IPS-NIHi7 (cell line): Measurements from ENCODE around the gene OR52D1.

Source experiments
- DNase-seq: peaks from one replicate; pipeline ENCODE4 v3.0.0; 2012; ENCODE audit warnings: mixed read lengths; ENCODE audit errors: extremely low spot score

Gene OR52D1

GRCh38 chr11:5509803-5510202 is 21.3 kb downstream of the OR52D1 start, which contains the start of gene UBQLN3:
UBQLN3 (minus strand) TSS chr11:5509957; CDS start chr11:5509558, 399 bp downstream.
- DNase-seq, result no peak

DNA sequence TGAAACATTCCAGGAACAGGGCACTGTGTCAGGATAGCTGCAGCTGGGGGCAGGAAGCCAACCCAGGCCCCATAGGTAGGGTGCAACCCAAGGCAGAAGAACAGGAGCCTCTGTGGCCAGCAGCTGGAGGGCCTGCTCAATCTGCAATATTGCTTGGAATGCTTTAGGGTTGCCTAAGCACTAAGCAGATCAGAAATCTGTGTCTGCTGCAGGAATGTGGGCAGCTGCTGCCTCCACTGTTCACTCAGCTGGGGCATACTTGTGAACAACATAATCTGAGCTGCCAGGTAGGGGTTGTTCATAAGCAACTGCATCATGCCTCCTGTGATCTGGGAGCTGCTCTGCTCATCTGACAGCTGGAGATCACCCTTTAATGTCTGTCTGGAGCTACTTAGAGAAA is 26.4 kb downstream of the OR52D1 start:
- DNase-seq, result no peak

- DNase-seq, result no peak
Observed at GRCh38 chr11:5516599-5516998, 28.1 kb downstream of the OR52D1 start, which contains the start of gene UBQLNL. UBQLNL (minus strand) TSS chr11:5516699; CDS start chr11:5516441, 258 bp downstream.

DNA sequence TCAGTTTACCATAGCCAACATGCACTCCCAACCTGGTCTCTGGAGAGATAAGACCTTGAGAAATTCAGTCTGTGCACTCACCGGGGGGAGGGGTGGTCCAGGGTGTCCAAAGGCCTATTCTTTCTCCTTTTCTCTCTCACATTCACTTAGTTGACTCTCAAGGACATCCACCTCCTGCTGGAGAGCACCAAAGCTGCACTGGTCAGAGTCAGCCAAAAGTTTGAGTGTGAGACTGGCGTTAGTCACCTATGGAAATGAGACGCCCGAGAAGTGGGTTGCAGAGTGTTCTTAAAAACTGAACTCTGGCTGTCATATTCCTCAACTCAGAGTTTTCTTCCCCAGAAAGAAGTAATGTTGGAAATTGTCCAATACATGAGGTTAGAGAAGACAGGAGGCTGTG is 33.1 kb downstream of the OR52D1 start:
- DNase-seq, result no peak

DNA sequence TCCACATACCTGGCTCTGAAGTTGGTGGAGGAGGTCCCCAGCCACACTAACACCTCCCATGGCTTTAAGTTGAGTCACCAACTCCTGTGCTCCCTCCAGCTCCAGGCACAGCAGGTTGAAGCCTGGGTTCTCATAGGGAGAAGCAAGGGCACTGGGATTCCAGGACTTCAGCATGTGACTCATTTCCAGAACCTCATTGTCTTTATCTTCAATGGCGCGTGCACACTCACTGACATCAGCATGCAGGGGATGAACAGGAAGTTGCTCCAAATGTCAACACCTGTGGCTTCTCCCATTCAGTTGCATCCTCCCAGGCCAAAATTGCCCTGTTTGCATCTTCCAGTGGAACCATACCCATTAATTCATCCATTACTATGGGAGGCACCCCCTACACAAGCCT is 33.8 kb downstream of the OR52D1 start:
- DNase-seq, result no peak

GRCh38 chr11:5524756-5525155 is 36.3 kb downstream of the OR52D1 start:
- DNase-seq, result no peak

GRCh38 chr11:5527716-5528115 is 39.2 kb downstream of the OR52D1 start:
- no peak for DNase-seq

GRCh38 chr11:5528495-5528894 is 40.0 kb downstream of the OR52D1 start:
- no peak for DNase-seq

DNA sequence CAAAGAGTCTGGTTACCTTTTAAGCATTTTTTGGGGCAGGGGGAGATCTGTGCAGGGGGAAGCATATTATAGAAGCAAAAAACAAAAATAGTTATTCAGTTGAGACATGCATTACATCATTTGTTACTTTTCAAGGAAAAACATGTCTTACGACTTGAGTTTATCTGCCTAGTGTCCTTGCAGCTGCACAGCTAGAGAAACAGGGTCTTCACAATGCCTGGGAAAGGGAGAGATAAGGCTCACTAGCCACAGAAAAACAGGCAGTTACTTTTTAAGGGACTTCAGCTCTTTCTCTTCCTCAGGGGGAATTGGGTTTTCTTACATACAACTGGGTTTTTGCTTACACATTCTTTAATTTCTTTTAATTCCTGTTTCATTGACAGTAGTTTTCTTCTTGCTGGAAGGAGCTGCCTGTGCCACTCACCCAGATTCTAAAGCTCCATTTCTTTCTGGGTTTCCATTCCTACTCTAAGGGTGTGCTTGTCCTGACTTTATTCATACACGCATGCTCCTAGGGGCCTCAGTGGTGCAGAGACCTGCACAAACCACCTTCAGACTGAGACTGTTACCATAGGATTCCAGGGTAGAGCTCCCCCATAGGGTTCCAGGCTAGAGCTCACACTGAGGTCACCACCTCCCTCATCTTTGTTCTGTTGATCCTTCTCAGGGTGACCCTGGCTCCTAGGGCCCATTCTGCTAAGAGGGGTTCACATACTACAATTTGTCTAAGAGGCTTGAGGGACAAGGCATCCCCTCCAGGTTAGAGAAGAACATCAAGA is 42.8 kb downstream of the OR52D1 start:
- DNase-seq, result no peak

DNA sequence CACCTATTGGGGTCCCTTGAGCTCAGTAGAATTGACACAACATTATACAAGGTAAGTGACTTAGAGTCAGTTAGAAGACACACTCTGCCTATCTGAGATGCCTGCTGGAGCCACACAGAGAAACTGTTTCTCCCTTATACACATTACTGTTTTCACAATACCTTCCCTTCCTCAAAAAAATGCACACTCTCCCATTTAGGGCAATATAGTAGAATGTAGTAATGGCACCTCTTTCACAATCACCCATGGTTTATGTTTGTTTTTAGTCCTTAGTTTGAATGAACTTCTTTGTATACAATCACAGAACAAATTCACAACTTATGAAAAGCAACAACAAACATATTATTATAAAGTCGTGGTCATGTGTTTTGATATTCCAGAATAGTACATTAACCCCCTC is 45.6 kb downstream of the OR52D1 start:
- no peak for DNase-seq

GRCh38 chr11:5536482-5536881 is 48.0 kb downstream of the OR52D1 start:
- DNase-seq, result no peak
